T-helper 2 cell treated with Interferon-gamma antibody and Interleukin-4, amounts not matched to agents 100 ng/mL and 5 ng/mL, for 36 hours (primary cell): ENCODE measurements around the gene SLTM. TPM values are rescaled to one million over a fixed set of nuclear protein-coding genes. Genes with fewer than 3 reads are reported as not detected.
"Not testable (repeated sequence)": the region's sequence is repeated elsewhere in the genome, so short reads cannot be mapped to it uniquely, and the experiment has no call there.

ENCODE experiments used
- intact Hi-C: fragments of 100-400 bp; cut with micrococcal nuclease; formaldehyde crosslinking; loops from one replicate; pipeline ENCODE4 v1.15.1; 2023
- total RNA-seq: library from RNA; stranded (reverse); gene quantifications from 2 replicates; pipeline ENCODE4 v1.2.3, GENCODE V29; 2022

SLTM gene
- total RNA-seq, 1 donor from 2014 or later = 130 TPM

GRCh38 chr15:58931987-58932588, 1.4 kb downstream of the SLTM start:
- intact Hi-C loops = loop anchor here (2.0 to 10.0 kb wide), 2 partner anchors 23 to 477 kb away; no protein-coding TSS in a partner anchor

DNA sequence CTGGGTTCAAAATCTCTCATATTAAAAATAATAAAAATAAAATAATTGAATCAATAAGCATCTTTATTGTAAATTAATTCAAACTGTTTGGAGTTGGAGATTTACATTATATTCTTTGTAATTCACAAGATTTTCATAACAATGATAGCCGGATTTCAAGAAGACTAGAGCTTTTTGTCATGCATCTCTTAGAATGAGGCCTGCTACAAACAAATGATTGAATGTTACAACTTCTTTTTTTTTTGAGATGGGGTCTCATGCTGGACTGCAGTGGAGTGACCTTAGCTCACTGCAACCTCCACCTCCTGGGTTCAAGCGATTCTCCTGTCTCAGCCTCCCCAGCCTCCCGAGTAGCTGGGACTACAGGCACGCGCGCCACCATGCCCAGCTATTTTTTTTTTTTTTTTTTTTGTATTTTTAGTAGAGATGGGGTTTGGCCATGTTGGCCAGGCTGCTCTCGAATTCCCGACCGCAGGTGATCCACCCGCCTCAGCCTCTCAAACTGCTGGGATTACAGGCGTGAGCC, 3.5 kb downstream of the SLTM start:
- intact Hi-C loops = loop anchor here (10.0 kb wide), 1 partner anchor 475 kb away; no protein-coding TSS in a partner anchor

- intact Hi-C loops = no loop called here
Observed at GRCh38 chr15:58926823-58927222, 6.7 kb downstream of the SLTM start.

- intact Hi-C loops = no loop called here
Observed at GRCh38 chr15:58924327-58924726, 9.2 kb downstream of the SLTM start.

DNA sequence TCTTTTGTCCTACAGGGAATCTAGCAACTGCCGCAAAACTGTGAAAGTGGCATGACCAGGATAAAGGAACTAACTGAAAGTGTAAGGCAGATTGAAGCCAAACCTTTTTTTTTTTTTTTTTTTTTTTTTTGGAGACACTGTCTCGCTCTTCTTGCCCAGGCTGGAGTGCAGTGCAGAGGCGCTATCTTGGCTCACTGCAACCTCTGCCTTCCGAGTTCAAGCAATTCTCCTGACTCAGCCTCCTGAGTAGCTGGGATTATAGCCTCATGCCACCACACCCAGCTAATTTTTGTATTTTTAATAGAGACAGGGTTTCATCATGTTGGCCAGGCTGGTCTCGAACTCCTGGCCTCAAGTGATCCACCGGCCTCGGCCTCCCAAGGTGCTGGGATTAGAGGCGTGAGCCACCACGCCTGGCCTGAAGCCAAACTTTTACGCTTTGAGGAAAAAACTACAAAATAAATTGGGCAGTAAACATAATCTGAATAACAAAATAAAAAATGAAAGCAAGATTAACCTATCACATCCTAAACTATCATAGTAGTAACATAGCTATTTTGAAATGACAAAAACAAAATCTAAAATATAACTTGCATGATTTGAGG, 9.7 kb downstream of the SLTM start:
- intact Hi-C loops = no loop called here

DNA sequence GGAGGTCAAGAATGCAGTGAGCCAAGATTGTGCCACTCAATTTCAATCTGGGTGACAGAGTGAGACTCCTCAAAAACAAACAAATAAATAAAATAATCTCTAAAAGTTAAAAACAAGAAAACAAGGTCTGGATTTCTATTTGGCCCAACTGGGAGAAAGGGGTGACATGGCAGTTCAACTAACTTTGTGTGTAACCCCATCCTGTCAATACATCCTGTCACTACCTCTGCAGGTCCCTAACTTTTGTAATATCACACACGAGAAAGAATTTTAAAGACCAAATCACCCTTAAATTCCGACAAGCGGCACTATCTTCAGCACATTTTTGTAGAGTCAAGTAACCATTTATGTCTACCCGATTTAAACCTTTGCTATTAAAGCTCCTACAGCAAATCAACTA, 10.2 kb downstream of the SLTM start:
- intact Hi-C loops = no loop called here

GRCh38 chr15:58921267-58921790, 12.2 kb downstream of the SLTM start:
- intact Hi-C loops = no loop called here

DNA sequence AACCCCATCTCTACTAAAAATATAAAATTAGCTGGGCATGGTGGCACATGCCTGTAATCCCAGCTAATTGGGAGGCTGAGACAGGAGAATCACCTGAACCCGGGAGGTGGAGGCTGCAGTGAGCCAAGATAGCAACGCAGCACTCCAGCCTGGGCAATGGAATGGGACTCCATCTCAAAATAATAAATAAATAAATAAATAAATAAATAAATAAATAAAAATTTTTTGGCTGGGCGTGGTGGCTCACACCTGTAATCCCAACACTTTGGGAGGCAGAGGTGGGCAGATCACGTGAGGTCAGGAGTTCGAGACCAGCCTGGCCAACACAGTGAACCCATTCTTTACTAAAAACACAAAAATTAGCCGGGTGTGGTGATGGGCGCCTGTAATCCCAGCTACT, 13.0 kb downstream of the SLTM start:
- intact Hi-C loops = not testable (repeated sequence)

GRCh38 chr15:58919232-58919631, 14.2 kb downstream of the SLTM start:
- intact Hi-C loops = no loop called here

DNA sequence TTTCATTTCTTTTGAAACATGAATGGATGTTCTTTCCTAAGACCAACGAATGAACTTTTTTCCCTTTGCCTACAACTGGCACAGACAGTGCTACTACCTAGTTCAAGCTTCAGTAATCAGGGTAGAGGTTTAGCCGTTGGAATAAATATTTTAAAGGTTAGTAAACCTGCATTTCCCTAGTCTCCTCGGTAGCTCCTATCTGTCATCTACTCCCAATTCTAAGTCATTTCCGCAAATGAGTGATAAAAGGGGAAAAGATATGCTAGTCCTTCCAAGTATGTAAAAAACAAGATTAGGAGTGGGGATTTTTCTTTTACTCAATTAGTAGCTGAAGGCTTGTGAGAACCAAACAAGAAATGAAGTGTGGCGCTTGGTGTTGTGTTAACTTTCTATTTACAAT, 15.2 kb downstream of the SLTM start:
- intact Hi-C loops = no loop called here

DNA sequence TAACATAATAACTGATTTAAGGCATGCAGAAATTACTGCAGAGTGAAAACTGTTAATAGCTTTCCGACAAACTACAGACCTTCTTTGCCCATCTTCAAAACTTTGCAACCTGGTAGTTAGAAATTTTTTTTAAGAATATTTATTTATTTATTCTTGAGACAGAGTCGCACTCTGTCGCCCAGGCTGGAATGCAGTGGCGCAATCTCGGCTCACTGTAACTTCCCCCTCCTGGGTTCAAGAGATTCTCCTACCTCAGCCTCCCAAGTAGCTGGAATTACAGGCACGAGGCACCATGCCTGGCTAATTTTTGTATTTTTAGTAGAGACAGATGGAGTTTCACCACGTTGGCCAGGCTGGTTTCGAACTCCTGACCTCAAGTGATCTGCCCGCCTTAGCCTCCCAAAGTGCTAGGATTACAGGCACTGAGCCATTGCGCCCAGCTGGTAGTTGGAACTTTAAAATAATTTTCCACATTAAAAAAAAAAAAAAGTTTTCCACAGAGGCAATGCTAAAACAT, 15.8 kb downstream of the SLTM start:
- intact Hi-C loops = not testable (repeated sequence)

- intact Hi-C loops = no loop called here
Observed at GRCh38 chr15:58916962-58917361, 16.5 kb downstream of the SLTM start.

DNA sequence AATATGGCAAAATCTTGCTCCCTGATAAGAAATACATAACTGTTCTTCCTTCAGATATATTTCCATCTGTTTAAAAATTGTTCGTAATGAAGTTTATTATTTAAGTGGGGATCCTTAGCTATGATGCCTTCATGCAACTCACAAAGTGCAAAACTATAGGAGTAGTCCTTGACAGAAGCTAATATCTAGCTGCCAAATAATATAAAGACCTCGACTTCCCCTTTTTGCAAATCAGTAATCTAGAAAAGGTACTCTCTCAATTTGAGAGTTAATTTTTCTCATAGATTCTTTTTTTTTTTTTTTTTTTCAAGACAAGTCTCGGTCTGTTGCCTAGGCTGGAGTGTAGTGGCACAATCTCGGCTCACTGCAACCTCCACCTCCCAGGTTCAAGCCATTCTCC, 23.0 kb downstream of the SLTM start:
- intact Hi-C loops = no loop called here

DNA sequence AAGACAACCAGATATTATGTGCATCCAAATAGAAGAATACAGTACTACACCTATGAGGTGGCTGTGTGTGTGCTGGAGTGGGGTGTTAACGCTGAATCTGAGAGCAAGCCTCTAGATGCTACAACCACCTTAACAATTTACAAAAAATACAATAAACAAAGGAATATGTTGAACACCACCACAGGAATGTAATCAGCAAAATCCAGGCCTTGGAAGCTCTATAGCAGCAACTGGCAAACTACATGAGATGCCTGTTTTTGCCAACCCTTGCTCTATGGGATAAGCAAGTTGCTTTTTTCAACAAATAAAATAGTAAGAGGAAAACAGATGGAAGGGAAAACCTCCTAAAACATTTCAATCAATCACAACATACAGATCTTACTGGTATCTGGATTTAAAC, 23.9 kb downstream of the SLTM start:
- intact Hi-C loops = loop anchor here (2.0 kb wide), 1 partner anchor 23 kb away; the partner anchor contains the start of gene SLTM

DNA sequence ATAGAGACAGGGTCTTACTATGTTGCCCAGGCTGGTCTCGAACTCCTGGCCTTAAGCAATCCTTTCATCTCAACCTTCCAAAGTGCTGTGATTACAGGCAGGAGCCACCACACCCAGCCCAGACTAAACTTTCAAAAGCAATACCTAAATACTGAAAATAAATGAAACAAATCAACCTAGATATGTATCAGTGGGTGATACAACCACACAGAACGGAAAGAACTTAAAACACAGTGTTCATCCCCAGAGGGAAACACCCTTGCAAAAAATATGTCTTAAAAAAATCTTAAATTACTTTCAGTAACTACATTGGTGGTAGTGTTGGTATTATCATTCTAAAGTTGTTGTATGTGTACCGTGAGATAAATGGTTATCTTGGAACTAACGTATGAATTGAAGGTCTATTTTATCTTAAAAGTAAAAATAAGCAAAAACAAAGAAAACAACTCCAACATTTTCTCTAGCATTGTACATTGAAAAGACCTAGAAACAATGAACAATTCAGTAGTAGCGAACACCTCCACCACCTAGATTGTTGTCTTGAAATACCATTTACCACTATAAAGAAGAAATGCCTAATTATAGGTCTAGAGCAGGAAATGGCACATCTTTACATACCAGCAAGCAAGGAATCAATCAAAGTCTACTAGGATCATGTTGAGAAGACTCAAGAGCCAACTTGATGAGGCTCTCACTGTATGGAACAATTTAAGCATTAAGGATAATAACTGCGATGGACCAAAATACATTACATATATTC, 24.7 kb downstream of the SLTM start:
- intact Hi-C loops = loop anchor here (2.0 kb wide), 1 partner anchor 24 kb away; the partner anchor contains the start of gene SLTM

GRCh38 chr15:58900631-58901030, 32.8 kb downstream of the SLTM start:
- intact Hi-C loops = no loop called here

DNA sequence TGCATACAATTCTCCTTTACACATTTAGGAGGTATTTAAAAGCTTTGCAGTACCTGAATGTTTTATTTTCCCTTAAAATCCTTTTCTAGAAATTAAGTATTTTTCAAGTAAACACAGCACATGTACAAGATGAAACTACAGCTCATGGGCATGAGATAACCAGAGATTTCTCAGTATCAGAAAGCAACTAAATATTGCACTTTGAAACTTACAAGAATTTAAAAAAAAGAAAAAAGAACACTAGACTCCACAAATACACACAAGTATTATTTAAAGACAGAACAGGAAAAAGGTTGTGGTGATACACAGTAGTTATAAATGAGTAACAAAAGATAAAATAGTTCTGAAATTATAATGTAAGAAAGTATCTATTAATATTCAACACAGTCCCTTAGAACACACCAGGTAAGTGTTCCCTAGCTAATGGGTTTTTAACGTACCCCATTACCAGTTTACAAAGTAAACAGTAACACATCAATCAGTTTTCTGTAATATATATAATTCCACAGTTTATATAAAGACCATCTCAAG, 35.3 kb downstream of the SLTM start:
- intact Hi-C loops = no loop called here

DNA sequence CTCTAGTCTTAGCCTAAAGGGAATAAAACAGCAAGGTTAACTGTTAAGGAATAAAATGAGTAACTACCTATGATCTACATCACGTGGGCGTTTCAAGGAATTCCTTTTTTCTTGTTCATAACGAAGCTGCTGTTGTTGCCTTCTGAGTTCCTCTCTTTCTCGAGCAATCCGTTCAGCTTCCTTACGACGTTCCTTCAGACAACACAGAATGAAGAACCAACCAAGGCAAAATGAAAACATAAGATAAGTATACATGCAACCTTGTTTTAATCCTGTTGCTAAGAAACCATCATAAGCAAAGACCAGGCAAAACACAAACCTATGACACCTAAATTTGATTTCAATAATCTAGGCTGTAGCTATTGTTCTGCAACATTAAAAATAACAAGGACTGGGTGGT, 44.1 kb downstream of the SLTM start:
- intact Hi-C loops = no loop called here

- intact Hi-C loops = no loop called here
Observed at GRCh38 chr15:58886921-58887320, 46.6 kb downstream of the SLTM start.

- intact Hi-C loops = not testable (repeated sequence)
Observed at GRCh38 chr15:58883926-58884325, 49.6 kb downstream of the SLTM start.

DNA sequence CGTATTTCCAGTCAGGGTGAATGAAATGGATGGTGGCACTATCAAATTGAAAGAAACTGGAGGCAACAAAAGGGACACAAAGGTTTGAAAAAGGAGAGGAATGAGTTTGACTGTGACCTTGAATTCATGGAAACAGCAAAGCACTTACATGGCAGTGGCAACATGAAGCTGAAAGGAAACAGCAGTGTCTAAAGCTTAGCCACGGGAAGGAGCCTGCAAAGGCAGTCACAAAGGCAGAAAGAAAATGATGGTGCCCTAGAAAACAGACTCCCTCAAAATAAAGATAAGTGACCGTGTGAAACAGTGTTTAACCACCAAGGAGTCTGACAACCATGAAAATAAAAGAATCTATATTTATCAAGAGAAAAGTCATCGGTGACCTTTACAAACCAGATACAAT, 51.2 kb downstream of the SLTM start:
- intact Hi-C loops = no loop called here
